GM10266 (cell line): ENCODE results near the gene KIF26A.

Experiments
- DNase-seq: peaks from one replicate; pipeline ENCODE4 v3.0.0; 2012; ENCODE audit errors: extremely low spot score
- TF ChIP-seq, protein P1 (sequence below): IDR thresholded peaks from 2 replicates; pipeline ENCODE4 v1.5.1; 2012; ENCODE audit warnings: mild to moderate bottlenecking, low read depth; ENCODE audit not compliant: control insufficient read depth, insufficient read depth; ENCODE audit errors: missing control alignments

Gene KIF26A

DNA sequence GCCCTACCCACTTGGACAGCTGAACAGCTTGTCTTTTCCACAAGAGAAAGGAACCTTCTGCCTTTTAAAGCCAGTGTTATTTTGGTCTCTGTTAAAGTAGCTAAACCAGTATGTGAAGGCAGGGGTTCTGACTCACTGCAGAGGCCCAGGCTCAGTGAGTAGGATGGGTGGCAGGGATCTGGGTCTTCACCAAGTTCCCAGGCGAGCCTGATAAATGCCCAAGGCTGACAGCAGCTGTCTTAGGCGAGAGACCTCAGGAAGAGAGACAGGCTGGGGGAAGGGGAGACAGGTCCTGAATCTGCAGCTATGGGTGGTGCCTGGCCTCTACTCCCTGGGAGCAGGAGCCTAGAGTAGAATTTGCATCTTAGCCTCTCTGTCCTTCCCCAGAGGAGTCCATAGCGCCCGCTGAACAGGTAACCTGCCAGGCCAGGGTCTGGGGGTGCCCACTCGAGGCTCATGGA lies 18.1 kb upstream of the KIF26A start:
- DNase-seq, result no peak
- TF ChIP-seq, protein P1, sequence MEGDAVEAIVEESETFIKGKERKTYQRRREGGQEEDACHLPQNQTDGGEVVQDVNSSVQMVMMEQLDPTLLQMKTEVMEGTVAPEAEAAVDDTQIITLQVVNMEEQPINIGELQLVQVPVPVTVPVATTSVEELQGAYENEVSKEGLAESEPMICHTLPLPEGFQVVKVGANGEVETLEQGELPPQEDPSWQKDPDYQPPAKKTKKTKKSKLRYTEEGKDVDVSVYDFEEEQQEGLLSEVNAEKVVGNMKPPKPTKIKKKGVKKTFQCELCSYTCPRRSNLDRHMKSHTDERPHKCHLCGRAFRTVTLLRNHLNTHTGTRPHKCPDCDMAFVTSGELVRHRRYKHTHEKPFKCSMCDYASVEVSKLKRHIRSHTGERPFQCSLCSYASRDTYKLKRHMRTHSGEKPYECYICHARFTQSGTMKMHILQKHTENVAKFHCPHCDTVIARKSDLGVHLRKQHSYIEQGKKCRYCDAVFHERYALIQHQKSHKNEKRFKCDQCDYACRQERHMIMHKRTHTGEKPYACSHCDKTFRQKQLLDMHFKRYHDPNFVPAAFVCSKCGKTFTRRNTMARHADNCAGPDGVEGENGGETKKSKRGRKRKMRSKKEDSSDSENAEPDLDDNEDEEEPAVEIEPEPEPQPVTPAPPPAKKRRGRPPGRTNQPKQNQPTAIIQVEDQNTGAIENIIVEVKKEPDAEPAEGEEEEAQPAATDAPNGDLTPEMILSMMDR, result no peak

DNA sequence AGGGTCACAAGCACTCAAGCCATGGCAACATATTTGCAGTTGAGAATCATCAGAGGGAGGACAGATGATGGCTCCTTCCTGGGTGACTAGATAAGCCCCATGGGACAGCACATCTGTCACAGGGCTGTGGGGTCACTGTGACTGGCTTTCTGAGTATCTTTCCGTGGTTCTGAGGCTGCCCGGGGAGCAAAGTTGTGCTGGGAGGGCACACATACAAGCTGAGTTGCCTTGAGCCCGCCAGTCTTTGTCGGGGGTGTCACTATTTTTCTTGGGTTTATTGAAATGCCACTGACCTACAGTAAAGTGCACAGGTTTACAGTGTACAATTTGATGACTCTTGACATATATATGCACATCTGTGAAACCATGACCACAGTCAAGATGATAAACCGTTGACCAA lies 17.2 kb upstream of the KIF26A start:
- no peak for DNase-seq
- TF ChIP-seq, protein P1, result no peak

DNA sequence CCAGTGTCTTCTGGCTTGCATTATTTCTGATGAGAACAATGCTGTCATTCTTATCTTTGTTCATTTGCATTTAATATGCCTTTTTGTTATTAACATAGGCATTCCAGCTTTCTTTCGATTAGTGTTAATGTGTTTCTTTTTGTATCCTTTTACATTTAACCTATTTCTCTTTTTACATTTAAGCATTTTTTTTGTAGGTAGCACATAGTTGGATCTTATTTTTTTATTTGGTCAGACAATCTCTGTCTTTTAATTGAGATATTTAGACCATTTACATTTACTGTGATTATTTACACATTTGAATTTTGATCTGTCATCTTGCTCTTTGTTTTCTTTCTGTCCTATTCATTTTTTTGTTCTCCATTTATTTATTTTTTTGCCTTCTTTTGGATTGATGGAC lies 14.5 kb upstream of the KIF26A start:
- no peak for DNase-seq
- TF ChIP-seq, protein P1, result no peak

DNA sequence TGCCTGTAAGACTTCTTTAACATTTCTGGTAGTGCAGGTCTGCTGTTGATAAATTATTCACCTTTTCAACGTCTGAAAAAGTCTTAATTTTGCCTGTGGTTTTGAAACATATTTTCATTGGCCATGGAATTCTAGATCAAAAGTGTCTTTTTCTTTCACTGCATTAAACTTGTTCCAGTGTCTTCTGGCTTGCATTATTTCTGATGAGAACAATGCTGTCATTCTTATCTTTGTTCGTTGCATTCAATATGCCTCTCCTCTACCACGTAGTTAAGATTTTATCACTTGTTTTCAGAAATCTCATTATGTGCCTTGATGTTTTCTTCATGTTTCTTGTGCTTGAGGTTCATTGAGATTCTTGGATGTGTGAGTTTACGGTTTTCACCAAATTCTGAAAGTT lies 13.4 kb upstream of the KIF26A start:
- TF ChIP-seq, protein P1, result no peak

DNA sequence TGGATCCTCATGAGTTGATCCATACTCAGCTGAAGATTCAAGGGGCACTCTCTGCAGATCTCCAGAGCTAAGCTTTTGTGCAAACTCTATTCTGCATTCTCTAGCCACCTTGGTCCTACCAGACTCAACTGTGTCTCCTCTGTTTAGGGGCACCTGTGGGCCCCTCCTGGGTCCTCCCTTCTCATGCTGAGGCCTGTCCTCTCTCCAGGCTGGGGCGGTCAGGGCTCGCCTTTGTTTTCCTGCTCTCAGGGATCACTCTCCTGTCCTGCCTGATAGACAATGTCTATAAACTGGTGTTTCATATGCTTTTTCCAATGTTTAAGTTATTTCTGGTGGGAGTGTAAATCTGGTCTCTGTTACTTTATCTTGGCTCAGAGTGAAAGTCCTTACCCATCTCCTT lies 11.6 kb upstream of the KIF26A start:
- no peak for DNase-seq
- TF ChIP-seq, protein P1, result no peak

More for the DNA sequence above, 13.4 kb upstream of the KIF26A start:
- DNase-seq, result no peak

DNA sequence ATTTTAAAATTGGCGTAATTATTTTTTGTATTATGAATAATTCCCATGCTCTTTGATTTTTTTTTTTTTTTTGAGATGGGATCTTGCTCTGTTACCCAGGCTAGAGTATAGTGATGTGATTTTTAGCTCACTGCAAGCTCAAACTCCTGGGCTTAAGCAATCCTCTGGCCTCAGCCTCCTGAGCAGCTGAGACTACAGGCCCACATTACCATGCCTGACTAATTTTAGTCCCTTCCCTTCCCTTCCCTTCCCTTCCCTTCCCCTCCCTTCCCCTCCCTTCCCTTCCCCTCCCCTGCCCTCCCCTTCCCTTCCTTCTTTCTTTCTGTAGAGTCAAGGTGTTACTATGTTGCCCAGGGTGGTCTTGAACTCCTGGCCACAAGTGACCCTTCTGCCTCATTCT lies 9.4 kb upstream of the KIF26A start:
- TF ChIP-seq, protein P1, result no peak
- DNase-seq, result no peak

DNA sequence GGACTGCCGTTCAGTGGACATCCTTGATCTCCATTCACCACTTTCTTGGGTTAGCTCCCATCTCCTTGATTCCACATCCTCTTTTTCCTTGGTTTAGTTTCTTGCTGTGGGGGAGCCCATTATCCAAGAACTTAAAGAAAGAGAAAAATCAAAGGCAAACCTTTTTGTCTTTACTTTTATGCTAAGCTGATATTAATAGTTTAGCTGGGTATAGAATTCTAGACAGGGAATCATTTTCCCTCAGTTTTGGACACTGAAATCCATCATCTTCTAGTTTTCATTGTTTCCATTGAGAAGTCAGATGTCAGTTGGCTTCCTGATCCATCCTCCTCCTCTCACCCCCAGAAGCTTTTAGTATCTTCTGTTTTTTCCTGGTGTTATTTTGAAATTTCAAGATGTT lies 8.8 kb upstream of the KIF26A start:
- DNase-seq, result no peak
- TF ChIP-seq, protein P1, result no peak
